Ishikawa (cell line): Measurements from ENCODE around the gene UNC5B.

Experiments
- CEBPB ChIP-seq: IDR thresholded peaks from 2 replicates; pipeline ENCODE4 v1.6.1; 2012
- EGR1 ChIP-seq: IDR thresholded peaks from 2 replicates; pipeline ENCODE4 v1.6.1; 2012
- EP300 ChIP-seq: IDR thresholded peaks from 2 replicates; pipeline ENCODE4 v1.6.1; 2012; ENCODE audit warnings: borderline replicate concordance
- FOXM1 ChIP-seq: IDR thresholded peaks from 2 replicates; pipeline ENCODE4 v1.6.1; 2012; ENCODE audit warnings: low read depth, borderline replicate concordance
- RAD21 ChIP-seq: IDR thresholded peaks from 2 replicates; pipeline ENCODE4 v1.6.1; 2012; ENCODE audit warnings: low read depth
- TAF1 ChIP-seq: IDR thresholded peaks from 2 replicates; pipeline ENCODE4 v1.6.1; 2012; ENCODE audit warnings: low read depth, mild to moderate bottlenecking
- TEAD4 ChIP-seq: IDR thresholded peaks from 2 replicates; pipeline ENCODE4 v1.6.1; 2012
- YY1 ChIP-seq: IDR thresholded peaks from 2 replicates; pipeline ENCODE4 v1.6.1; 2012; ENCODE audit warnings: low read depth

- TF ChIP-seq YY1 (no peak), TAF1 (no peak), RAD21 (peak; percentile 73), CEBPB (no peak), FOXM1 (no peak), TEAD4 (no peak; the same call in 1 of the 2 replicates), EGR1 (no peak), EP300 (no peak; the same call in 1 of the 2 replicates)
These were observed 106.9 kb downstream of the UNC5B start, which contains the start of gene SLC29A3 for GRCh38 chr10:71319042-71319799.
